Renal cortex interstitium (tissue), 3 donors: ENCODE measurements around the gene ALAD. TPM values are rescaled to one million over a fixed set of nuclear protein-coding genes. Genes with fewer than 3 reads are reported as not detected.

Source experiments
- polyA plus RNA-seq, 3 donors: library from polyadenylated mRNA; unstranded; fragments of 120-200 nt; gene quantifications; one replicate each; pipeline ENCODE4 v1.2.1, GENCODE V29; 2013; ENCODE audit not compliant: insufficient read length in 3 of 3

ALAD gene
- polyA plus RNA-seq, 3 donors = 37.2 to 46.1 (median 41.7) TPM

Other genes starting within 250 kb of the ALAD start
- gene FKBP15, start 180.0 kb downstream of the ALAD start, polyA plus RNA-seq = 10 to 100 TPM; 28.4 to 33.4 (median 30.2) TPM
- 10 to 100 TPM; 25.0 to 29.0 (median 25.2) TPM for gene SLC31A1, start 179.7 kb downstream of the ALAD start, polyA plus RNA-seq
- gene CDC26, start 125.7 kb downstream of the ALAD start, polyA plus RNA-seq = 10 to 100 TPM; 34.3 to 46.4 (median 42.0) TPM
- 10 to 100 TPM; 36.7 to 43.4 (median 37.7) TPM for gene PRPF4, start 125.6 kb downstream of the ALAD start, polyA plus RNA-seq
- gene RNF183, start 97.9 kb downstream of the ALAD start, polyA plus RNA-seq = 10 to 100 TPM in 1 of 3 donors, 1 to 10 TPM in 2; 4.6 to 10.7 (median 6.0) TPM
- gene WDR31, start 61.0 kb downstream of the ALAD start, polyA plus RNA-seq = 1 to 10 TPM; 6.5 to 7.9 (median 7.7) TPM
- 1 to 10 TPM; 8.0 to 9.9 (median 8.8) TPM for gene BSPRY, start 51.7 kb downstream of the ALAD start, polyA plus RNA-seq
- 10 to 100 TPM; 27.1 to 51.5 (median 38.3) TPM for gene HDHD3, start 24.3 kb downstream of the ALAD start, polyA plus RNA-seq
- 10 to 100 TPM; 58.7 to 72.4 (median 66.4) TPM for gene POLE3, start 9.4 kb upstream of the ALAD start, polyA plus RNA-seq
- 1 to 10 TPM in 1 of 3 donors, under 1 TPM in 2; 0.73 to 1.1 (median 0.82) TPM for gene C9orf43, start 9.5 kb upstream of the ALAD start, polyA plus RNA-seq
- gene RGS3, start 62.4 kb upstream of the ALAD start, polyA plus RNA-seq = 10 to 100 TPM; 41.4 to 49.8 (median 45.1) TPM